ENCODE results near the gene MINDY4.

The MINDY4 gene

GRCh38 chr7:30837581-30837980 is 66.4 kb downstream of the MINDY4 start:
- no peak for DNase-seq

- no peak for DNase-seq
Measured at GRCh38 chr7:30838008-30838407, 66.8 kb downstream of the MINDY4 start.

GRCh38 chr7:30840141-30841024 is 69.2 kb downstream of the MINDY4 start:
- no peak for DNase-seq

- DNase-seq, result no peak
Measured at GRCh38 chr7:30841025-30841735, 70.0 kb downstream of the MINDY4 start.

GRCh38 chr7:30841801-30842541 is 70.8 kb downstream of the MINDY4 start:
- no peak for DNase-seq

GRCh38 chr7:30842542-30843451 is 71.6 kb downstream of the MINDY4 start:
- DNase-seq, result no peak

- no peak for DNase-seq
Measured at GRCh38 chr7:30843741-30844482, 72.7 kb downstream of the MINDY4 start.

GRCh38 chr7:30844483-30844874 is 73.3 kb downstream of the MINDY4 start:
- DNase-seq, result no peak

GRCh38 chr7:30844916-30845315 is 73.7 kb downstream of the MINDY4 start:
- DNase-seq, result no peak

- no peak for DNase-seq
Measured at GRCh38 chr7:30845426-30846135, 74.4 kb downstream of the MINDY4 start.

- no peak for DNase-seq
Measured at GRCh38 chr7:30846378-30846777, 75.2 kb downstream of the MINDY4 start.

- no peak for DNase-seq
Measured at GRCh38 chr7:30848121-30848855, 77.1 kb downstream of the MINDY4 start.

GRCh38 chr7:30849565-30849964 is 78.3 kb downstream of the MINDY4 start:
- no peak for DNase-seq

GRCh38 chr7:30850426-30850825 is 79.2 kb downstream of the MINDY4 start:
- DNase-seq, result no peak

GRCh38 chr7:30851651-30852307 is 80.6 kb downstream of the MINDY4 start:
- no peak for DNase-seq

- no peak for DNase-seq
Measured at GRCh38 chr7:30852308-30852684, 81.1 kb downstream of the MINDY4 start.

- no peak for DNase-seq
Measured at GRCh38 chr7:30852744-30853288, 81.6 kb downstream of the MINDY4 start.

- no peak for DNase-seq
Measured at GRCh38 chr7:30853576-30853975, 82.4 kb downstream of the MINDY4 start.

- DNase-seq, result no peak
Measured at GRCh38 chr7:30855936-30856335, 84.7 kb downstream of the MINDY4 start.
